GM23338 (cell line): ENCODE results near the gene LHX1. TPM values are rescaled to one million over a fixed set of nuclear protein-coding genes. Genes with fewer than 3 reads are reported as not detected.
A peak's percentile ranks its signal among the peaks of the same experiment; 100 is the strongest.

Source experiments
- ATAC-seq: fragments of 200-7000 bp; cut with Tn5 transposase; 3 replicates; pipeline ENCODE4 v1.9.1; 2020
- DNase-seq: peaks from one replicate; pipeline ENCODE4 v3.0.0-alpha.2; 2015; ENCODE audit warnings: low spot score
- H2AFZ ChIP-seq: fragments of 200-600 bp; sonication (generic); 2 replicates; pipeline ENCODE4 v1.8.0; 2016; ENCODE audit warnings: antibody characterized with exemption, mild to moderate bottlenecking, moderate library complexity
- H3F3A ChIP-seq: fragments of 200-600 bp; sonication (generic); replicated peaks from 2 replicates; pipeline ENCODE4 v1.8.0; 2017; ENCODE audit warnings: antibody characterized with exemption, mixed run types, low read depth
- H3K27ac ChIP-seq: fragments of 200-600 bp; sonication (generic); 2 replicates; pipeline ENCODE4 v1.6.1; 2016; ENCODE audit warnings: low read depth
- H3K27me3 ChIP-seq: fragments of 200-600 bp; sonication (generic); 2 replicates; pipeline ENCODE4 v1.8.0; 2016; ENCODE audit warnings: mild to moderate bottlenecking, mixed run types, moderate library complexity; ENCODE audit not compliant: insufficient read depth
- H3K36me3 ChIP-seq: fragments of 200-600 bp; sonication (generic); 2 replicates; pipeline ENCODE4 v1.8.0; 2016; ENCODE audit warnings: mild to moderate bottlenecking; ENCODE audit not compliant: insufficient read depth
- H3K4me1 ChIP-seq: fragments of 200-600 bp; sonication (generic); 2 replicates; pipeline ENCODE4 v1.8.0; 2016; ENCODE audit warnings: mild to moderate bottlenecking, moderate library complexity; ENCODE audit not compliant: insufficient read depth
- H3K4me2 ChIP-seq: fragments of 200-600 bp; sonication (generic); 2 replicates; pipeline ENCODE4 v1.7.1; 2017; ENCODE audit warnings: mixed run types
- H3K4me3 ChIP-seq: fragments of 200-600 bp; sonication (generic); 2 replicates; pipeline ENCODE4 v1.6.1; 2016; ENCODE audit warnings: mixed run types
- H3K79me2 ChIP-seq: fragments of 200-600 bp; sonication (generic); replicated peaks from 2 replicates; pipeline ENCODE4 v1.8.0; 2017; ENCODE audit warnings: mild to moderate bottlenecking; ENCODE audit not compliant: insufficient read depth
- H3K9me2 ChIP-seq: fragments of 200-600 bp; sonication (generic); 2 replicates; pipeline ENCODE4 v1.8.0; 2017; ENCODE audit not compliant: insufficient read depth
- H4K20me1 ChIP-seq: fragments of 200-600 bp; sonication (generic); replicated peaks from 2 replicates; pipeline ENCODE4 v1.8.0; 2017; ENCODE audit warnings: mild to moderate bottlenecking; ENCODE audit not compliant: insufficient read depth
- H3K27ac Mint-ChIP-seq: 2 replicates; pipeline ENCODE4 v1.8.0; 2020; ENCODE audit warnings: inconsistent platforms, mild to moderate bottlenecking, moderate library complexity, mixed read lengths
- H3K27me3 Mint-ChIP-seq: 3 replicates; pipeline ENCODE4 v1.8.0; 2022; ENCODE audit warnings: low read depth, mild to moderate bottlenecking, moderate library complexity, mixed read lengths, inconsistent platforms; ENCODE audit not compliant: insufficient read depth, poor library complexity
- H3K36me3 Mint-ChIP-seq: 3 replicates; pipeline ENCODE4 v1.8.0; 2021; ENCODE audit warnings: low read depth, mild to moderate bottlenecking, inconsistent platforms, moderate library complexity, mixed read lengths
- H3K4me1 Mint-ChIP-seq: 3 replicates; pipeline ENCODE4 v1.8.0; 2020; ENCODE audit warnings: mild to moderate bottlenecking, inconsistent platforms, mixed read lengths
- H3K4me3 Mint-ChIP-seq: 3 replicates; pipeline ENCODE4 v1.8.0; 2021; ENCODE audit warnings: moderate library complexity, mild to moderate bottlenecking, inconsistent platforms, mixed read lengths
- H3K9me3 Mint-ChIP-seq: 3 replicates; pipeline ENCODE4 v1.8.0; 2020; ENCODE audit warnings: moderate library complexity, mild to moderate bottlenecking, inconsistent platforms, mixed read lengths
- CREB1 ChIP-seq: fragments of 250-450 bp; sonication (Bioruptor Pico); IDR thresholded peaks from 2 replicates; pipeline ENCODE4 v1.5.0; 2020; ENCODE audit warnings: low read depth, mild to moderate bottlenecking, moderate library complexity
- CTCF ChIP-seq, 2 experiments: fragments of 200-600 bp in 1 of 2; sonication (generic) in 1 of 2; conservative IDR thresholded peaks; 2 replicates each; pipeline versions ENCODE4 v1.5.1 to v1.6.1; 2016 to 2017; ENCODE audit warnings: antibody characterized with exemption in 2 of 2, low read depth in 2 of 2, mild to moderate bottlenecking in 2 of 2, moderate library complexity in 1 of 2
- EZH2 ChIP-seq: fragments of 200-600 bp; sonication (generic); IDR thresholded peaks from one replicate; pipeline ENCODE4 v1.8.0; 2017; ENCODE audit warnings: antibody characterized with exemption, mild to moderate bottlenecking, low read depth; ENCODE audit not compliant: unreplicated experiment
- JUNB ChIP-seq: IDR thresholded peaks from one replicate; pipeline ENCODE4 v1.6.1; 2016; ENCODE audit warnings: antibody characterized with exemption; ENCODE audit not compliant: unreplicated experiment
- NANOG ChIP-seq: IDR thresholded peaks from 2 replicates; pipeline ENCODE4 v1.6.1; 2016; ENCODE audit warnings: antibody characterized with exemption, borderline replicate concordance
- POLR2AphosphoS5 ChIP-seq: IDR thresholded peaks from 2 replicates; pipeline ENCODE4 v1.6.1; 2016; ENCODE audit warnings: antibody characterized with exemption, low read depth
- ZNF114 ChIP-seq: fragments of 250-450 bp; sonication (Bioruptor Pico); IDR thresholded peaks from 2 replicates; pipeline ENCODE4 v1.5.0; 2020; ENCODE audit warnings: mild to moderate bottlenecking, moderate library complexity
- ZNF331 ChIP-seq: fragments of 250-450 bp; sonication (Bioruptor Pico); IDR thresholded peaks from 2 replicates; pipeline ENCODE4 v1.5.0; 2020; ENCODE audit warnings: low read depth, mild to moderate bottlenecking, moderate library complexity
- polyA plus RNA-seq: library from polyadenylated mRNA; unstranded; fragments of >200 nt; fragmentation: Nextera tagmentation; extraction: Ambion mirVana; gene quantifications from 2 replicates; pipeline ENCODE4 v1.2.1, GENCODE V29; 2016
- total RNA-seq: library from RNA; depleted of rRNA; stranded (reverse); fragments of >200 nt; shearing (Covaris generic); gene quantifications from 2 replicates; pipeline ENCODE4 v1.2.3, GENCODE V29; 2014
- TF ChIP-seq, protein P1 (sequence below): IDR thresholded peaks from 2 replicates; pipeline ENCODE4 v1.6.1; 2016; ENCODE audit warnings: antibody characterized with exemption
- TF ChIP-seq, protein P2 (sequence below): IDR thresholded peaks from one replicate; pipeline ENCODE4 v1.6.1; 2018; ENCODE audit warnings: antibody characterized with exemption; ENCODE audit not compliant: unreplicated experiment

Gene LHX1
- total and polyA plus RNA-seq, 2 experiments from 2014 or later: 0.52 to 0.74 TPM

GRCh38 chr17:36947922-36948716 is 10.8 kb downstream of the LHX1 start:
- peak; percentile 63 for DNase-seq
- Mint-ChIP-seq H3K4me1 (peaks cover 50% of the 10 kb centered on the region), H3K4me3 (peak overlapping the region; percentile 92), H3K27me3 (peaks cover 62% of the 10 kb centered on the region), H3K36me3 (peaks cover 26% of the 10 kb centered on the region), H3K9me3 (peaks cover 5% of the 10 kb centered on the region; the same call in 1 of the 3 replicates), H3K27ac (peak overlapping the region; percentile 58)
- H3K79me2 ChIP-seq: peaks cover 32% of the 10 kb centered on the region
- peaks cover 34% of the 10 kb centered on the region; the same call in 1 of the 2 replicates for H3F3A ChIP-seq
- H3K4me2 ChIP-seq: peak overlapping the region; percentile 99
- H2AFZ ChIP-seq: peak overlapping the region; percentile 97
- TF ChIP-seq ZNF114 (CRISPR knock-in tag) (no peak), CTCF (conservative IDR thresholded peaks at IDR 0.05; ENCODE audit: low read depth in 2 of 2) (0 out of 4 replicates have a peak, but pooled peaks of 1 of the 2 experiments have one; percentile 17)
- H4K20me1 ChIP-seq: peaks cover 19% of the 10 kb centered on the region
- H3K9me2 ChIP-seq: no peaks in the 10 kb centered on the region
- ATAC-seq: peak; percentile 38
- peaks cover 63% of the 10 kb centered on the region for H3K27me3 ChIP-seq
- H3K36me3 ChIP-seq: peaks cover 13% of the 10 kb centered on the region
- peak overlapping the region; percentile 94 for H3K4me3 ChIP-seq
- no peak overlapping the region for H3K27ac ChIP-seq
- H3K4me1 ChIP-seq: peaks cover 61% of the 10 kb centered on the region

DNA sequence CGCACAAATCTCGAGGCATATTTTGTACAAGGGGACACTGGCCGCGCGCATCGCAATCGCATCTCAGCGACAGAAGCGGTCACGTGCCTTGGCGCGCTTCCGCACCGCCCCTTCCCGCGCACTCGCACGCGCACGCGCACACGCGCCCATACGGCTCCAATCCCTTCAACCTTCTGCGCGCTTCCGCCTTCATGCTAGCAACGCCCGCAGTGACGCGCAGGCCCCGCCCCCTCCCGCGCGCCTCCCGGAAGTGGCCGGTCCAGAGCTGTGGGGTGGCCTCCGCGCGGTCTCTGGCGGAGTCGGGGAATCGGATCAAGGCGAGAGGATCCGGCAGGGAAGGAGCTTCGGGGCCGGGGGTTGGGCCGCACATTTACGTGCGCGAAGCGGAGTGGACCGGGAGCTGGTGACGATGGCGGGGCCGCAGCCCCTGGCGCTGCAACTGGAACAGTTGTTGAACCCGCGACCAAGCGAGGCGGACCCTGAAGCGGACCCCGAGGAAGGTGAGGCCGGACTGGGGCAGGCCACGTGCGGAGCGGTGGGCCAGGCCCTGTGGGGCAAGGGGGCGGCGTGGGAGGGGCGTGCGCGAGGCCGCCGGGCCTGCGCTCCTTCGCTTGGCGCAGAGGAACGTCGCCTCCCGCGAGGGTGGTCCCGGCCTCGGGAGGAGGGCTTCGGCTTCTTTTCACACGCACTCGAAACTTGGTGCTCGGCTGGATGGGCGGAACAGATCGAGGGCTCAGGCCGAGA is 11.6 kb downstream of the LHX1 start, which contains the start of gene AATF:
TSS of gene AATF (plus strand) at position 238 of the 744 bp plus-strand sequence. CDS start at position 410, 172 bp downstream.
- Histone ChIP-seq H3K27ac (no peak within 1 kb of the TSS; the same call in 1 of the 2 replicates), H3K4me3 (peak within 1 kb of the TSS; percentile 94), H3F3A (peaks cover 34% of the 10 kb centered on the region; the same call in 1 of the 2 replicates), H3K4me1 (peaks cover 55% of the 10 kb centered on the region), H3K9me2 (no peaks in the 10 kb centered on the region), H2AFZ (peak within 1 kb of the TSS; percentile 97), H3K4me2 (peak within 1 kb of the TSS; percentile 99), H3K79me2 (peaks cover 37% of the 10 kb centered on the region), H4K20me1 (peaks cover 21% of the 10 kb centered on the region), H3K27me3 (peaks cover 55% of the 10 kb centered on the region), H3K36me3 (peaks cover 20% of the 10 kb centered on the region)
- 0 out of 3 replicates have a peak, but pooled peaks cover under 1% of the 10 kb centered on the region for H3K9me3 Mint-ChIP-seq
- H3K27ac Mint-ChIP-seq: peak within 1 kb of the TSS; percentile 91
- peaks cover 55% of the 10 kb centered on the region for H3K27me3 Mint-ChIP-seq
- H3K4me3 Mint-ChIP-seq: peak within 1 kb of the TSS; percentile 92
- peaks cover 32% of the 10 kb centered on the region for H3K36me3 Mint-ChIP-seq
- no peak for TF ChIP-seq ZNF331 (CRISPR knock-in tag)
- TF ChIP-seq NANOG: no peak
- TF ChIP-seq CREB1 (CRISPR knock-in tag): peak; percentile 90
- no peak for TF ChIP-seq JUNB
- peak; percentile 90 for TF ChIP-seq POLR2AphosphoS5
- TF ChIP-seq, protein P1, sequence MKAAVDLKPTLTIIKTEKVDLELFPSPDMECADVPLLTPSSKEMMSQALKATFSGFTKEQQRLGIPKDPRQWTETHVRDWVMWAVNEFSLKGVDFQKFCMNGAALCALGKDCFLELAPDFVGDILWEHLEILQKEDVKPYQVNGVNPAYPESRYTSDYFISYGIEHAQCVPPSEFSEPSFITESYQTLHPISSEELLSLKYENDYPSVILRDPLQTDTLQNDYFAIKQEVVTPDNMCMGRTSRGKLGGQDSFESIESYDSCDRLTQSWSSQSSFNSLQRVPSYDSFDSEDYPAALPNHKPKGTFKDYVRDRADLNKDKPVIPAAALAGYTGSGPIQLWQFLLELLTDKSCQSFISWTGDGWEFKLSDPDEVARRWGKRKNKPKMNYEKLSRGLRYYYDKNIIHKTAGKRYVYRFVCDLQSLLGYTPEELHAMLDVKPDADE: no peak; the same call in 1 of the 2 replicates
- TF ChIP-seq, protein P2, sequence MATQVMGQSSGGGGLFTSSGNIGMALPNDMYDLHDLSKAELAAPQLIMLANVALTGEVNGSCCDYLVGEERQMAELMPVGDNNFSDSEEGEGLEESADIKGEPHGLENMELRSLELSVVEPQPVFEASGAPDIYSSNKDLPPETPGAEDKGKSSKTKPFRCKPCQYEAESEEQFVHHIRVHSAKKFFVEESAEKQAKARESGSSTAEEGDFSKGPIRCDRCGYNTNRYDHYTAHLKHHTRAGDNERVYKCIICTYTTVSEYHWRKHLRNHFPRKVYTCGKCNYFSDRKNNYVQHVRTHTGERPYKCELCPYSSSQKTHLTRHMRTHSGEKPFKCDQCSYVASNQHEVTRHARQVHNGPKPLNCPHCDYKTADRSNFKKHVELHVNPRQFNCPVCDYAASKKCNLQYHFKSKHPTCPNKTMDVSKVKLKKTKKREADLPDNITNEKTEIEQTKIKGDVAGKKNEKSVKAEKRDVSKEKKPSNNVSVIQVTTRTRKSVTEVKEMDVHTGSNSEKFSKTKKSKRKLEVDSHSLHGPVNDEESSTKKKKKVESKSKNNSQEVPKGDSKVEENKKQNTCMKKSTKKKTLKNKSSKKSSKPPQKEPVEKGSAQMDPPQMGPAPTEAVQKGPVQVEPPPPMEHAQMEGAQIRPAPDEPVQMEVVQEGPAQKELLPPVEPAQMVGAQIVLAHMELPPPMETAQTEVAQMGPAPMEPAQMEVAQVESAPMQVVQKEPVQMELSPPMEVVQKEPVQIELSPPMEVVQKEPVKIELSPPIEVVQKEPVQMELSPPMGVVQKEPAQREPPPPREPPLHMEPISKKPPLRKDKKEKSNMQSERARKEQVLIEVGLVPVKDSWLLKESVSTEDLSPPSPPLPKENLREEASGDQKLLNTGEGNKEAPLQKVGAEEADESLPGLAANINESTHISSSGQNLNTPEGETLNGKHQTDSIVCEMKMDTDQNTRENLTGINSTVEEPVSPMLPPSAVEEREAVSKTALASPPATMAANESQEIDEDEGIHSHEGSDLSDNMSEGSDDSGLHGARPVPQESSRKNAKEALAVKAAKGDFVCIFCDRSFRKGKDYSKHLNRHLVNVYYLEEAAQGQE: no peak
- peak; percentile 9 for TF ChIP-seq EZH2
- peak; percentile 88 for ATAC-seq
- peak; percentile 98 for DNase-seq
- H3K4me1 Mint-ChIP-seq: peaks cover 42% of the 10 kb centered on the region
